Transverse colon (tissue), 4 donors: ENCODE data around the gene ID1. TPM values are rescaled to one million over a fixed set of nuclear protein-coding genes. Genes with fewer than 3 reads are reported as not detected.
A peak's percentile ranks its signal among the peaks of the same experiment; 100 is the strongest.
"Not testable (repeated sequence)": the region's sequence is repeated elsewhere in the genome, so short reads cannot be mapped to it uniquely, and the experiment has no call there.

Experiments used
- DNase-seq: peaks from one replicate; pipeline ENCODE4 v3.0.0-alpha.2; 2019
- H3K27ac ChIP-seq, 4 donors: fragments of 200-600 bp; sonication (generic); 2 replicates each; pipeline ENCODE4 v1.5.1; 2016 to 2018; ENCODE audit warnings: inconsistent platforms in 4 of 4
- H3K27me3 ChIP-seq: fragments of 200-600 bp; sonication (generic); 2 replicates; pipeline ENCODE4 v1.5.1; 2017; ENCODE audit warnings: inconsistent platforms
- H3K36me3 ChIP-seq, 4 donors: fragments of 200-600 bp; sonication (generic); 2 replicates each; pipeline ENCODE4 v1.5.1; 2017 to 2019; ENCODE audit warnings: inconsistent platforms in 4 of 4
- H3K4me1 ChIP-seq, 4 donors: fragments of 200-600 bp; sonication (generic); 2 replicates each; pipeline ENCODE4 v1.5.1; 2017 to 2020; ENCODE audit warnings: inconsistent platforms in 4 of 4
- H3K4me3 ChIP-seq, 4 donors: fragments of 200-600 bp; sonication (generic); 1 replicate in 1 of 4; 2 replicates in 3 of 4; pipeline versions ENCODE4 v1.5.1 to v1.6.1; 2017 to 2019; ENCODE audit warnings: inconsistent platforms in 4 of 4
- H3K9me3 ChIP-seq, 2 donors: fragments of 200-600 bp; sonication (generic); 2 replicates each; pipeline ENCODE4 v1.5.1; 2017 to 2019; ENCODE audit warnings: inconsistent platforms in 2 of 2
- EP300 ChIP-seq: sonication (generic); formaldehyde crosslinking; IDR thresholded peaks from one replicate; pipeline ENCODE4 v1.6.1; 2017; ENCODE audit warnings: antibody characterized with exemption, low read depth
- POLR2A ChIP-seq: fragments of 450-650 bp; IDR thresholded peaks from one replicate; pipeline ENCODE4 v1.6.1; 2016; ENCODE audit warnings: antibody characterized with exemption, mild to moderate bottlenecking, moderate library complexity
- POLR2AphosphoS5 ChIP-seq, 3 donors: sonication (generic); formaldehyde crosslinking; IDR thresholded peaks; one replicate each; pipeline ENCODE4 v1.6.1; 2016; ENCODE audit warnings: antibody characterized with exemption in 3 of 3
- WGBS, 2 donors: methylation state at CpG; one replicate each; pipeline ENCODE4 v1.1.5; 2018; ENCODE audit warnings: low coverage in 1 of 2; 5-methylcytosine and 5-hydroxymethylcytosine counted together
- in situ Hi-C, 4 donors: fragments of 200-750 bp; cut with MboI; loops; one replicate each; pipeline versions ENCODE4 v1.15.0 to v1.15.1; 2017; ENCODE audit warnings: low sequenced_read_pairs in 3 of 4, low pct_ligation_motif_present in 1 of 4, low pct_unique_long_range_greater_than_20kb in 1 of 4
- intact Hi-C: fragments of 100-400 bp; cut with DNase I; formaldehyde crosslinking; loops from one replicate; pipeline ENCODE4 v1.15.1; 2023; ENCODE audit warnings: low total_unique reads
- total RNA-seq, 4 donors: library from RNA; depleted of rRNA; stranded (reverse); fragments of >200 nt; gene quantifications; one replicate each; pipeline ENCODE4 v1.1.0, GENCODE V29; 2016
- TF ChIP-seq, protein P1 (sequence below), 5 experiments: fragments of 200-600 bp in 3 of 5; fragments of 450-650 bp in 2 of 5; sonication (generic) in 3 of 5; IDR thresholded peaks; 1 replicate in 2 of 5; 2 replicates in 3 of 5; pipeline ENCODE4 v1.5.1; 2016 to 2017; ENCODE audit warnings: antibody characterized with exemption in 5 of 5, inconsistent platforms in 3 of 5, mild to moderate bottlenecking in 2 of 5, moderate library complexity in 1 of 5

The ID1 gene
- total RNA-seq, 4 donors from 2014 or later = 516 to 1,015 (median 933) TPM

DNA sequence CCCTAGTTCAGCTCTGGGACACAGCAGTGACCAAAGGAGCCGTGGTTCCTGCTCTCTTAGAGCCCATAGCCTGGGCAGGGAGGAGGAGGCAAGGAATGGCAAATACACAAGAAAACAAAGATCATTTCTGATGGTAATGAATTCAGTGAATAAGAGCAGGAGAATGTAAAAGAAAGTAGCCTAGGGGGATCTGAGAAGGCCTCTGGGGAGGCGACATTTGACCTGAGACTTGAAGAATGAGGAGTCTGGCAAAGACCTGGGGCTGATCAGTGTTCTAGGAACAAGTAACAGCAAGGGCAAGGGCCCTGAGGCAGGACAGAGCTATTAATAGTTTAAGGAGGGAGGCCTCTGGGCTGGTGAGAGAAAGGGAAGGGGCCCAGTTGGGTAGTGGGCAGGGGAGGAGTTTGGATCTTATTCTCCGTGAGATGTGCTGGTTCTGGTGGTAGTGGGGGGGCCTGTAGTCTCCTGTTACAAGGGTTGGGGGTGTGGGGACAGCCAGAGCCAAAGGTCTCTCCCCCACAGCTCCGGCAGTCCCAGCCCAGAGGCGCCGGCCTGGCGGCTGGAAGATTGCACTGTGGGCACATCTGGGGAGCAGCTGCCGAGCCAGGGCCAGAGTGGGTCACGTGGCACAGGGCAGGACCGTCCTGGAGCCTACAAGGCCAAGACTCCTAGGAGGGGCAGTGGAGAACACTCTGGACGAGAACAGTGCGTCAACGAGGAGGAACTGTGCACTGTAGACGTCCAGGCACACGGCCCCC, 9.3 kb upstream of the ID1 start:
- TF ChIP-seq POLR2A (peak; percentile 89), EP300 (peak; percentile 76), POLR2AphosphoS5 (IDR thresholded peaks at IDR 0.05) (peak; percentile 81 to 95 (median 90))
- TF ChIP-seq, protein P1, sequence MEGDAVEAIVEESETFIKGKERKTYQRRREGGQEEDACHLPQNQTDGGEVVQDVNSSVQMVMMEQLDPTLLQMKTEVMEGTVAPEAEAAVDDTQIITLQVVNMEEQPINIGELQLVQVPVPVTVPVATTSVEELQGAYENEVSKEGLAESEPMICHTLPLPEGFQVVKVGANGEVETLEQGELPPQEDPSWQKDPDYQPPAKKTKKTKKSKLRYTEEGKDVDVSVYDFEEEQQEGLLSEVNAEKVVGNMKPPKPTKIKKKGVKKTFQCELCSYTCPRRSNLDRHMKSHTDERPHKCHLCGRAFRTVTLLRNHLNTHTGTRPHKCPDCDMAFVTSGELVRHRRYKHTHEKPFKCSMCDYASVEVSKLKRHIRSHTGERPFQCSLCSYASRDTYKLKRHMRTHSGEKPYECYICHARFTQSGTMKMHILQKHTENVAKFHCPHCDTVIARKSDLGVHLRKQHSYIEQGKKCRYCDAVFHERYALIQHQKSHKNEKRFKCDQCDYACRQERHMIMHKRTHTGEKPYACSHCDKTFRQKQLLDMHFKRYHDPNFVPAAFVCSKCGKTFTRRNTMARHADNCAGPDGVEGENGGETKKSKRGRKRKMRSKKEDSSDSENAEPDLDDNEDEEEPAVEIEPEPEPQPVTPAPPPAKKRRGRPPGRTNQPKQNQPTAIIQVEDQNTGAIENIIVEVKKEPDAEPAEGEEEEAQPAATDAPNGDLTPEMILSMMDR (IDR thresholded peaks at IDR 0.05) = no peak
- Histone ChIP-seq H3K36me3 (no peaks in the 10 kb centered on the region), H3K4me3 (no peak overlapping the region), H3K9me3 (no peaks in the 10 kb centered on the region), H3K27me3 (no peaks in the 10 kb centered on the region), H3K27ac (peak overlapping the region; percentile 80 to 86 (median 85)), H3K4me1 (peaks cover 18 to 45% (median 39%) of the 10 kb centered on the region in 4 donors)
- intact Hi-C loops (no loop called here), in situ Hi-C loops (no loop called here)
- peak; percentile 86 for DNase-seq
- 29 to 60% methylated on average over 1 to 15 of the region's 15 CpGs for WGBS, 2 donors

DNA sequence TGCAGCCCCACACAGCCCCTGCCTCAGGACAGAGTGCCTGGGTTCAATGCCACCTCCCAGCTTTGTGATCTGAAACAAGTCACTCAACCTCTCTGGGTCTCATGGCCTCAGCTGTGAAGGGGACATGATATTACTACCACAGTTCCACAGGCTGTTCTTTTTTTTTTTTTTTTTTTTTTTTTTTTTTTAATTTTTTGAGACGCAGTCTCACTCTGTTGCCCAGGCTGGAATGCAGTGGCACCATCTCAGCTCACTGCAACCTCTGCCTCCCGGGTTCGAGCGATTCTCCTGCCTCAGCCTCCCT, 8.7 kb upstream of the ID1 start:
- peaks cover 18 to 45% (median 39%) of the 10 kb centered on the region in 4 donors for H3K4me1 ChIP-seq
- in situ Hi-C loops, H3K27me3 ChIP-seq, H3K9me3 ChIP-seq, DNase-seq, H3K36me3 ChIP-seq, intact Hi-C loops, H3K4me3 ChIP-seq: not testable (repeated sequence)
- H3K27ac ChIP-seq = peak overlapping the region; percentile 80 to 86 (median 85)
- WGBS, 2 donors = 62 to 84% methylated on average over 3 to 4 of the region's 4 CpGs
- TF ChIP-seq POLR2A = peak; percentile 61

DNA sequence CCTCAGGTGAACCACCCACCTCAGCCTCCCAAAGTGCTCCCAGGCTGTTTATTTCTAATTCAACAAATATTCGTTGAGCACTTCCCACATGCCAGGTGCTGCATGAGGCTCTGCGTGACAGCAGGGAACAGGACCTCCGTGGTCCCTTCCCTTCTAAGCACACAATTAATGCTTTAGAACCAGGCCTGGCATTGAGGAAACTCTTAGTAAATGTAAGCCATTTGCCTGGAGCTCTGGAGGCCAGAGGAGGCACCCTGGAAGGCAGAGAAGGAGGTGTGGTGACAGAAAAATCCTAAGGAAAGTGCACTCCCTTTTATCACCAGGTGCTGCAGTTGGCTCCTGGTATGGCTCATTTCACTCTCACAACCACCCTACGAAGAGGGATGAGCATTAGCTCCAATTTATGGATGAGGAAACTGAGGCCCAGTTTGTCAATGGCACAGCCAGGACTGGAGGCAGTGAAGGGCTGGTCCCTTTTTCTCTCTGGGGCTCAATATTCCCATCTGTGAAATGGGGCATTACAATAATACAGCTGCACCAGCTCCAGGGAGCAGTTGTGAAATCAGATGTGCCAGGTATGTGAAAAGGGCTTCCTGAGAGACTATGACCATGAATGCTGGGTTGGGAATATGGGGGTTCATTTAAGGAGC, 8.1 kb upstream of the ID1 start:
- H3K4me3 ChIP-seq = no peak overlapping the region
- intact Hi-C loops = no loop called here
- 53% methylated on average over 4 of the region's 4 CpGs; no CpG with 5 or more reads in 1 of the 2 donors for WGBS, 2 donors
- no peaks in the 10 kb centered on the region for H3K27me3 ChIP-seq
- in situ Hi-C loops = no loop called here
- peak overlapping the region; percentile 80 to 86 (median 85) for H3K27ac ChIP-seq
- no peaks in the 10 kb centered on the region for H3K9me3 ChIP-seq
- DNase-seq = no peak
- H3K4me1 ChIP-seq = peaks cover 18 to 45% (median 39%) of the 10 kb centered on the region in 4 donors
- TF ChIP-seq, protein P1 (IDR thresholded peaks at IDR 0.05) = peak in 2 of 5 experiments; percentile 24 to 26
- TF ChIP-seq POLR2A (no peak), POLR2AphosphoS5 (IDR thresholded peaks at IDR 0.05) (no peak), EP300 (no peak)
- no peaks in the 10 kb centered on the region for H3K36me3 ChIP-seq

DNA sequence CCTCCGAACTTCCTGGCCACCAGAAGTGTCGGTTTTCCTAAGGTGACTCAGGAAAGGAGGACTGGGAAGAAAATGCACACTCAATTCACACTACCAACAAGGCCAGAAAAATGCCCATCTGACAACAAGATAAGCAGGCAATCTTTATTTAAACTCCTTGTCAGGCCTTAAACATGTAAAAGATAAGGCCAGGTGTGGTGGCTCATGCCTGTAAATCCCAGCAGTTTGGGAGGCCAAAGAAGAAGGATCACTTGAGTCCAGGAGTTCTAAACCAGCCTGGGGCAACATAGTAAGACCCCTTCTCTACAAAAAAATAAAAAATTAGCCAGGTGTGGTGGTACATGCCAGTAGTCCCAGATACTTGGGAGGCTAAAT, 7.6 kb upstream of the ID1 start:
- Histone ChIP-seq H3K27me3 (no peaks in the 10 kb centered on the region), H3K9me3 (no peaks in the 10 kb centered on the region), H3K4me3 (no peak overlapping the region), H3K4me1 (peaks cover 18 to 46% (median 40%) of the 10 kb centered on the region in 4 donors), H3K27ac (peak overlapping the region; percentile 80 to 86 (median 85)), H3K36me3 (no peaks in the 10 kb centered on the region)
- intact Hi-C loops = no loop called here
- DNase-seq = no peak
- TF ChIP-seq, protein P1 (IDR thresholded peaks at IDR 0.05) = no peak
- TF ChIP-seq POLR2A = no peak
- no peak for TF ChIP-seq EP300
- TF ChIP-seq POLR2AphosphoS5 (IDR thresholded peaks at IDR 0.05) = no peak
- in situ Hi-C loops = no loop called here
- 93% methylated on average over 2 of the region's 2 CpGs; no CpG with 5 or more reads in 1 of the 2 donors for WGBS, 2 donors
